Large intestine (tissue), 3 donors: ENCODE data around the gene SLC1A2. TPM values are rescaled to one million over a fixed set of nuclear protein-coding genes. Genes with fewer than 3 reads are reported as not detected.

ENCODE experiments used
- DNase-seq, 2 donors: peaks; one replicate each; pipeline versions ENCODE4 v3.0.0 to v3.0.0-alpha.2; 2013
- H3K27ac ChIP-seq: one replicate; pipeline ENCODE4 v1.5.1; 2013; ENCODE audit warnings: low read length
- H3K27me3 ChIP-seq: 2 replicates; pipeline ENCODE4 v1.6.1; 2013; ENCODE audit warnings: low read length; ENCODE audit not compliant: control insufficient read depth, insufficient read depth
- H3K36me3 ChIP-seq: 2 replicates; pipeline ENCODE4 v1.6.1; 2013; ENCODE audit warnings: low read length; ENCODE audit not compliant: control insufficient read depth, insufficient read depth
- H3K4me1 ChIP-seq: one replicate; pipeline ENCODE4 v1.6.1; 2013; ENCODE audit warnings: low read length; ENCODE audit not compliant: control insufficient read depth, insufficient read depth
- H3K4me3 ChIP-seq: one replicate; pipeline ENCODE4 v1.5.1; 2013; ENCODE audit warnings: low read length
- H3K9me3 ChIP-seq: one replicate; pipeline ENCODE4 v1.6.1; 2013; ENCODE audit warnings: mild to moderate bottlenecking, low read depth, low read length, moderate library complexity; ENCODE audit not compliant: control insufficient read depth
- WGBS: methylation state at CpG from one replicate; pipeline ENCODE4 v1.1.5; 2013; ENCODE audit warnings: low lambda C conversion rate; ENCODE audit not compliant: insufficient coverage; 5-methylcytosine and 5-hydroxymethylcytosine counted together
- polyA plus RNA-seq: library from polyadenylated mRNA; unstranded; fragments of 120-200 nt; gene quantifications from one replicate; pipeline ENCODE4 v1.2.1, GENCODE V29; 2013

SLC1A2 gene
- polyA plus RNA-seq, 1 donor, result 0.49 TPM

DNA sequence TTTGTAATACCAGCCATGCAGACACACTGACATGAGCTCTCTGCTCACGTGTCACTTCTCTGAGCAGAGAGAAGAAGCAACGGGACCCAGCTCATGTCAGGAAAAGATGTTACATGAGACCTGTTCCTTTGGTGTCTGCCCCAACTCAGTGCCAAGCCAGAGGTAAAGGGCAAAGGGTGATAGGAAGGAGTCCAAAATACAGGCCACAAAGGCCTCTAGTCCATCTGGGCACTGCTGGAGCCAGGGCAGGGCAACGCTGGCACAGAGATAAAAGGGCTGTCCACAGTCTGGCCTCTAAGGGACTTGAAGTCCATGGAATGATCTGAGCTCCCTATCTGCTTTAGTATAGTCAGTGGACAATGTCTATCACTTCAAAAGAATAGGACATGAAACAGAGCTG lies 79.3 kb downstream of the SLC1A2 start:
- no CpG with 5 or more reads among the region's 3 CpGs for WGBS

GRCh38 chr11:35338921-35339320 lies 80.4 kb downstream of the SLC1A2 start:
- WGBS, result 100% methylated on average over 1 of the region's 2 CpGs
- no peak for DNase-seq
- H3K4me3 ChIP-seq, result no peak overlapping the region
- no peak overlapping the region for H3K27ac ChIP-seq
- H3K4me1 ChIP-seq, result no peaks in the 10 kb centered on the region
- peaks cover 3% of the 10 kb centered on the region for H3K27me3 ChIP-seq
- H3K36me3 ChIP-seq, result no peaks in the 10 kb centered on the region
- H3K9me3 ChIP-seq, result no peaks in the 10 kb centered on the region

More for the DNA sequence above, 79.3 kb downstream of the SLC1A2 start:
- Histone ChIP-seq H3K27ac (no peak overlapping the region), H3K9me3 (no peaks in the 10 kb centered on the region), H3K27me3 (peaks cover 3% of the 10 kb centered on the region), H3K4me3 (no peak overlapping the region), H3K36me3 (no peaks in the 10 kb centered on the region), H3K4me1 (no peaks in the 10 kb centered on the region)
- DNase-seq, result no peak

- no peak for DNase-seq
- H3K4me3 ChIP-seq, result no peak overlapping the region
- H3K27ac ChIP-seq, result no peak overlapping the region
- H3K9me3 ChIP-seq, result no peaks in the 10 kb centered on the region
- 100% methylated on average over 2 of the region's 2 CpGs for WGBS
- H3K4me1 ChIP-seq, result no peaks in the 10 kb centered on the region
- peaks cover 3% of the 10 kb centered on the region for H3K27me3 ChIP-seq
- no peaks in the 10 kb centered on the region for H3K36me3 ChIP-seq
Observed at GRCh38 chr11:35337914-35338305, 81.4 kb downstream of the SLC1A2 start.

GRCh38 chr11:35337136-35337913 lies 82.0 kb downstream of the SLC1A2 start:
- H3K27me3 ChIP-seq, result peaks cover 5% of the 10 kb centered on the region
- H3K36me3 ChIP-seq, result no peaks in the 10 kb centered on the region
- H3K4me3 ChIP-seq, result no peak overlapping the region
- no peak for DNase-seq
- H3K4me1 ChIP-seq, result no peaks in the 10 kb centered on the region
- H3K27ac ChIP-seq, result no peak overlapping the region
- H3K9me3 ChIP-seq, result no peaks in the 10 kb centered on the region
- no CpG with 5 or more reads among the region's 3 CpGs for WGBS

GRCh38 chr11:35336726-35337125 lies 82.6 kb downstream of the SLC1A2 start:
- H3K9me3 ChIP-seq, result no peaks in the 10 kb centered on the region
- no CpG with 5 or more reads among the region's 1 CpG for WGBS
- H3K4me3 ChIP-seq, result no peak overlapping the region
- no peak for DNase-seq
- H3K4me1 ChIP-seq, result no peaks in the 10 kb centered on the region
- H3K27me3 ChIP-seq, result peaks cover 5% of the 10 kb centered on the region
- no peaks in the 10 kb centered on the region for H3K36me3 ChIP-seq
- no peak overlapping the region for H3K27ac ChIP-seq

- peaks cover 5% of the 10 kb centered on the region for H3K27me3 ChIP-seq
- H3K4me3 ChIP-seq, result no peak overlapping the region
- H3K36me3 ChIP-seq, result no peaks in the 10 kb centered on the region
- no peaks in the 10 kb centered on the region for H3K4me1 ChIP-seq
- DNase-seq, result no peak
- no peak overlapping the region for H3K27ac ChIP-seq
- no peaks in the 10 kb centered on the region for H3K9me3 ChIP-seq
- no CpG with 5 or more reads among the region's 2 CpGs for WGBS
Observed at GRCh38 chr11:35335226-35335625, 84.1 kb downstream of the SLC1A2 start.

DNA sequence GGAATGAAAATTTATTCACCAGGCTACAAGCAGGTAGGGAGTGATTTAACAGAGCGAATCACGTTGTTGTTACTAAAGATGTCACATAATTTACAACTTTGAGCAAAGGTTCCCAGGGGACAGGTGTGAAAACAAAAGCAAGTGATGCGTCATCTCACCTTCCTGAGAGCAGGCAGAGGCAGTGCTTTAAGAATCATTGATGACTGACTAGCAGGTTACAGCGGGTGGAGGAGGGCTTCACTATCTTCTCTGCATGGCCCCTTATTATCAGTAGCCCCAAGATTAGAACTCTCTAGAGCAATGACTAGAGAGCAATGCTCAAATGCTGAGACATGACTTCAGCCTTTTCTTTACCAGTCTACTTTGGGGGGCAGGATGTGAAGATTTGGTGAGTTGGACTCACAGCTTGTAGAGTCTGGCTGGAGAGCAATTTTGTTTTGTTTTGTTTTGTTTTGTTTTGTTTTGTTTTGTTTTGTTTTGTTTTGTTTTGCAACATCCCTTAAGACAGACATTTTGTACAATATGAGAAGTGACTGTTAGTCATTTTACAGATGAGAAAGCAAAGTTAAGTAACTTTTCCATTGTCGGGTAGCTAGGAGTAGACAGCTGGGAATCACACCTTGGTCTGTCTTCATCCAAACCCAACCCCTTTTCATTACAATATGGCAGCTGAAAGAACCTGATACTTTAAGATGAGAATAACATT lies 84.8 kb downstream of the SLC1A2 start:
- WGBS, result no CpG with 5 or more reads among the region's 5 CpGs
- DNase-seq, result peak; percentile 16 to 70
- no peaks in the 10 kb centered on the region for H3K4me1 ChIP-seq

DNA sequence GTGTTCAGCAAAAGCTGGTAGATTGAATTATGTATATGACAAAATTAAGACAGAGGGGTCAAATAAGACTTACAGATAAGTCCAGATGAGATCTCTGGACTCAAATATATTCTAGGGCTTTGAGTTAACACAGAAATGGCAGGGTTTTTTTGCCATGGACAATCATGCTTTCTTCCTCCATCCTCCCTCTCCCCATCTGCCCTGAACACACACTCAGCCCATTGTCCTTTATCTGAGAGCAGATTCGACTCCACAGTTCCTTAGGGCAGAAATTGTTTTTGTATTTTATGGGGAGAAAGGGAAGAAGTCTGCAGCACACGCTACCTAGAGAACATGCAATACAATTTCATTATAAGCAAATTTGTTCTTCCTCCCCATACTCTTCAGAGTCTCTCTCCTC lies 86.8 kb downstream of the SLC1A2 start:
- WGBS, result no CpG with 5 or more reads among the region's 2 CpGs
- Histone ChIP-seq H3K4me3 (no peak overlapping the region), H3K36me3 (no peaks in the 10 kb centered on the region), H3K9me3 (no peaks in the 10 kb centered on the region), H3K4me1 (no peaks in the 10 kb centered on the region), H3K27ac (no peak overlapping the region), H3K27me3 (peaks cover 4% of the 10 kb centered on the region)
- DNase-seq, result no peak

More for the DNA sequence above, 84.8 kb downstream of the SLC1A2 start:
- H3K27me3 ChIP-seq, result peaks cover 5% of the 10 kb centered on the region
- no peak overlapping the region for H3K27ac ChIP-seq
- no peaks in the 10 kb centered on the region for H3K36me3 ChIP-seq
- no peaks in the 10 kb centered on the region for H3K9me3 ChIP-seq
- no peak overlapping the region for H3K4me3 ChIP-seq

- 100% methylated on average over 1 of the region's 2 CpGs for WGBS
- Histone ChIP-seq H3K4me3 (no peak overlapping the region), H3K27me3 (peaks cover 4% of the 10 kb centered on the region), H3K36me3 (no peaks in the 10 kb centered on the region), H3K4me1 (no peaks in the 10 kb centered on the region), H3K9me3 (no peaks in the 10 kb centered on the region), H3K27ac (no peak overlapping the region)
- DNase-seq, result no peak
Observed at GRCh38 chr11:35330931-35331330, 88.4 kb downstream of the SLC1A2 start.

- Histone ChIP-seq H3K4me3 (no peak overlapping the region), H3K9me3 (no peaks in the 10 kb centered on the region), H3K27ac (no peak overlapping the region), H3K36me3 (no peaks in the 10 kb centered on the region), H3K27me3 (peaks cover 4% of the 10 kb centered on the region), H3K4me1 (no peaks in the 10 kb centered on the region)
- WGBS, result no CpG with 5 or more reads among the region's 3 CpGs
- DNase-seq, result no peak
Observed at GRCh38 chr11:35330156-35330889, 89.0 kb downstream of the SLC1A2 start.
